Heart left ventricle (tissue), 16 donors: Measurements from ENCODE around the gene PPP3R1. TPM values are rescaled to one million over a fixed set of nuclear protein-coding genes. Genes with fewer than 3 reads are reported as not detected.

Source experiments
- ATAC-seq, 4 donors: fragments of 200-7000 bp; cut with Tn5 transposase; one replicate each; pipeline ENCODE4 v1.9.1; 2020 to 2022; ENCODE audit warnings: moderate library complexity in 4 of 4, mild to moderate bottlenecking in 3 of 4, moderate number of reproducible peaks in 1 of 4
- DNase-seq, 5 donors: peaks; one replicate each; pipeline ENCODE4 v3.0.0-alpha.2; 2020
- H3K27ac ChIP-seq, 12 donors: fragments of 200-600 bp; sonication (generic) in 4 of 12; one replicate each; pipeline versions ENCODE4 v1.5.0 to v1.8.0; 2016 to 2022; ENCODE audit warnings: mild to moderate bottlenecking in 2 of 12
- H3K27me3 ChIP-seq, 9 donors: fragments of 200-600 bp; sonication (generic) in 2 of 9; one replicate each; pipeline versions ENCODE4 v1.5.1 to v1.8.0; 2016 to 2022; ENCODE audit warnings: mild to moderate bottlenecking in 3 of 9
- H3K36me3 ChIP-seq, 9 donors: fragments of 200-600 bp; sonication (generic) in 2 of 9; one replicate each; pipeline versions ENCODE4 v1.5.0 to v1.8.0; 2018 to 2022; ENCODE audit warnings: mild to moderate bottlenecking in 2 of 9
- H3K4me1 ChIP-seq, 12 donors: fragments of 200-600 bp; sonication (generic) in 4 of 12; one replicate each; pipeline versions ENCODE4 v1.5.0 to v1.8.0; 2016 to 2022; ENCODE audit warnings: mild to moderate bottlenecking in 3 of 12
- H3K4me3 ChIP-seq, 12 donors: fragments of 200-600 bp; sonication (generic) in 4 of 12; one replicate each; pipeline versions ENCODE4 v1.5.0 to v1.8.0; 2017 to 2022; ENCODE audit warnings: mild to moderate bottlenecking in 9 of 12, moderate library complexity in 4 of 12
- H3K9me3 ChIP-seq, 12 donors: fragments of 200-600 bp; sonication (generic) in 4 of 12; one replicate each; pipeline versions ENCODE4 v1.5.0 to v1.8.0; 2016 to 2022; ENCODE audit warnings: mild to moderate bottlenecking in 1 of 12
- CTCF ChIP-seq, 12 donors: fragments of 200-600 bp; sonication (generic) in 4 of 12; IDR thresholded peaks; one replicate each; pipeline versions ENCODE4 v1.5.0 to v1.8.0; 2018 to 2022; ENCODE audit warnings: antibody characterized with exemption in 12 of 12, mild to moderate bottlenecking in 5 of 12
- POLR2A ChIP-seq, 2 donors: fragments of 450-650 bp; IDR thresholded peaks; one replicate each; pipeline ENCODE4 v1.6.1; 2017; ENCODE audit warnings: antibody characterized with exemption in 2 of 2, mild to moderate bottlenecking in 2 of 2, moderate library complexity in 2 of 2
- WGBS, 4 donors: extraction: QIAGEN DNeasy Blood & Tissue Kit in 2 of 4; methylation state at CpG; one replicate each; pipeline versions ENCODE4 v1.1.5 to v1.1.7; 2013 to 2018; 5-methylcytosine and 5-hydroxymethylcytosine counted together
- intact Hi-C, 10 donors: fragments of 100-400 bp; cut with DNase I; formaldehyde crosslinking; loops; one replicate each; pipeline versions ENCODE4 v1.11.1 to v1.14.2; 2022
- polyA plus RNA-seq, 2 donors: library from polyadenylated mRNA; stranded (reverse); fragments of 200-250 nt; gene quantifications; one replicate each; pipeline ENCODE4 v1.2.3, GENCODE V29; 2013
- total RNA-seq, 9 donors: library from RNA; depleted of rRNA in 2 of 9; stranded (reverse); fragments of >200 nt in 2 of 9; fragmentation: NEBNext Ultra II Directional in 3 of 9; extraction: Animal tissue kit (Norgen Biotek cat#: 25700) in 3 of 9; gene quantifications; one replicate each; pipeline versions ENCODE4 v1.1.0 to v1.2.4, GENCODE V29; 2016 to 2023
- donor health status: ischemic (EF 13 %, LVEDD 7.1; RV severe dilation, severe dysfunction).
- donor health status: healthy with polysubstance abuse.
- donor health status: DM: no; HTN: yes; CAD: no.
- donor health status: DM: no; HTN: no; CAD: no.
- donor health status: ischemic (EF 25% LVEDD 6.9; RV normal size, moderate dysfunction).
- donor health status: ischemic (EF 25% LVEDD 5.7; RV mildly dilated, moderate dysfunction).
- donor health status: healthy.
- donor health status: DM: yes; HTN: yes; CAD: no.
- donor health status: ischemic (EF 35%, LVEDD 5.7; RV mildly dilated, moderate dysfunction).
- donor health status: nonischemic (EF 11% LVEDD 7.7; RV severe dilation, severe dysfunction).
- donor health status: DM: yes; HTN: yes; CAD: no.
- donor health status: PGD.
- donor health status: ischemic (EF 29% LVEDD 5.4; RV normal size, mild dysfunction).
- donor health status: nonischemic (EF 23%, LVEDD 6.1; RV moderate dilation, normal function).

The PPP3R1 gene
- total and polyA plus RNA-seq, 11 donors, result 13.4 to 50.9 (median 35.1) TPM

- ATAC-seq, result no peak
- Histone ChIP-seq H3K27me3 (no peaks in the 10 kb centered on the region), H3K4me3 (peak overlapping the region in 11 of 12 donors; percentile 45 to 93 (median 81)), H3K4me1 (peaks cover 9 to 73% (median 57%) of the 10 kb centered on the region in 12 donors), H3K27ac (peak overlapping the region in 8 of 12 donors; percentile 93 to 97 (median 94)), H3K36me3 (peaks cover 0 to 5% (median 0%) of the 10 kb centered on the region in 9 donors), H3K9me3 (no peaks in the 10 kb centered on the region)
- no peak for DNase-seq
- TF ChIP-seq CTCF (IDR thresholded peaks at IDR 0.05) (no peak), POLR2A (IDR thresholded peaks at IDR 0.05) (no peak)
- intact Hi-C loops, result loop anchor here in 9 of 10 donors (2.0 to 10.0 kb wide), 9 partner anchors 37 to 188 kb away; partner anchors contain the start of genes PNO1 (in 6 of the 9) and C1D (in 1 of the 9)
- WGBS, 4 donors, result 32 to 40% (median 34%) methylated on average over 5 of the region's 5 CpGs
Measured at GRCh38 chr2:68250196-68250595, 2.1 kb downstream of the PPP3R1 start.

- Histone ChIP-seq H3K4me3 (no peak overlapping the region), H3K27ac (no peak overlapping the region)
Measured at GRCh38 chr2:68248806-68249205, 3.5 kb downstream of the PPP3R1 start.

GRCh38 chr2:68248361-68248760 lies 4.0 kb downstream of the PPP3R1 start:
- no peak overlapping the region for H3K4me3 ChIP-seq
- H3K27ac ChIP-seq, result no peak overlapping the region
- ATAC-seq (no peak), DNase-seq (no peak)
- peaks cover 0 to 5% (median 0%) of the 10 kb centered on the region in 9 donors for H3K36me3 ChIP-seq
- peaks cover 9 to 75% (median 54%) of the 10 kb centered on the region in 12 donors for H3K4me1 ChIP-seq
- 77 to 82% (median 81%) methylated on average over 3 of the region's 3 CpGs for WGBS, 4 donors
- intact Hi-C loops, result loop anchor here in 1 of 10 donors (5.0 kb wide), 1 partner anchor 51 kb away; no protein-coding TSS in a partner anchor
- no peaks in the 10 kb centered on the region for H3K27me3 ChIP-seq
- no peaks in the 10 kb centered on the region for H3K9me3 ChIP-seq
- TF ChIP-seq POLR2A (IDR thresholded peaks at IDR 0.05) (no peak), CTCF (IDR thresholded peaks at IDR 0.05) (no peak)

More at GRCh38 chr2:68248806-68249205, 3.5 kb downstream of the PPP3R1 start:
- DNase-seq (no peak), ATAC-seq (no peak)
- intact Hi-C loops, result loop anchor here in 1 of 10 donors (5.0 kb wide), 1 partner anchor 52 kb away; no protein-coding TSS in a partner anchor
- H3K36me3 ChIP-seq, result peaks cover 0 to 5% (median 0%) of the 10 kb centered on the region in 9 donors
- WGBS, 4 donors, result 49 to 59% (median 56%) methylated on average over 2 of the region's 2 CpGs
- TF ChIP-seq CTCF (IDR thresholded peaks at IDR 0.05) (no peak), POLR2A (IDR thresholded peaks at IDR 0.05) (no peak)
- peaks cover 9 to 73% (median 58%) of the 10 kb centered on the region in 12 donors for H3K4me1 ChIP-seq
- no peaks in the 10 kb centered on the region for H3K9me3 ChIP-seq
- no peaks in the 10 kb centered on the region for H3K27me3 ChIP-seq

GRCh38 chr2:68246396-68246795 lies 5.9 kb downstream of the PPP3R1 start:
- ATAC-seq, result no peak
- TF ChIP-seq POLR2A (IDR thresholded peaks at IDR 0.05) (no peak), CTCF (IDR thresholded peaks at IDR 0.05) (no peak)
- no peak for DNase-seq
- H3K4me1 ChIP-seq, result peaks cover 9 to 95% (median 67%) of the 10 kb centered on the region in 12 donors
- WGBS, 4 donors, result 63 to 84% (median 81%) methylated on average over 1 of the region's 1 CpG
- intact Hi-C loops, result loop anchor here in 1 of 10 donors (5.0 kb wide), 1 partner anchor 49 kb away; no protein-coding TSS in a partner anchor
- no peak overlapping the region for H3K4me3 ChIP-seq
- no peaks in the 10 kb centered on the region for H3K27me3 ChIP-seq
- H3K9me3 ChIP-seq, result no peaks in the 10 kb centered on the region
- H3K27ac ChIP-seq, result no peak overlapping the region
- peaks cover 0 to 12% (median 0%) of the 10 kb centered on the region in 9 donors for H3K36me3 ChIP-seq
